ENCODE results near the gene CLCN4.

DNA sequence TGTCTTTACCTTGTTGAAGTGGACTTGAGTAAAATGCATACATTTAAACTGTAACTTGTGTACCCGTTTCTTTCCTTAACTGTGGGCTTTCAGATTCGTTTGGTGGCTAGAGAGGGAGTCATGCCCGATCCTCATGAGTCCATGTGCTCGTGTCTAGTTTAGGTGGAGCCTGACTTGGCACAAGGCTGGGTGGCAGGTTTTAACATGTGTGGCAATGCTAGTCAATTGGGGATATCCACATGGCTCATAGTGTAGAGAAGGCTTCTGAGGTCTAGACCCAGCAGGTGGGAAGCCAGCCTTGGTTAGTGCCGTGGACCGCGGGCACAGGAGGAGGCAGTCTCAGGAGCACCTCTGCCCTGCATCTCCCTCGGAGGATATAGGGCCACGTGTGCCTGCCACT, 48.5 kb upstream of the CLCN4 start:
- TF ChIP-seq, protein P1, sequence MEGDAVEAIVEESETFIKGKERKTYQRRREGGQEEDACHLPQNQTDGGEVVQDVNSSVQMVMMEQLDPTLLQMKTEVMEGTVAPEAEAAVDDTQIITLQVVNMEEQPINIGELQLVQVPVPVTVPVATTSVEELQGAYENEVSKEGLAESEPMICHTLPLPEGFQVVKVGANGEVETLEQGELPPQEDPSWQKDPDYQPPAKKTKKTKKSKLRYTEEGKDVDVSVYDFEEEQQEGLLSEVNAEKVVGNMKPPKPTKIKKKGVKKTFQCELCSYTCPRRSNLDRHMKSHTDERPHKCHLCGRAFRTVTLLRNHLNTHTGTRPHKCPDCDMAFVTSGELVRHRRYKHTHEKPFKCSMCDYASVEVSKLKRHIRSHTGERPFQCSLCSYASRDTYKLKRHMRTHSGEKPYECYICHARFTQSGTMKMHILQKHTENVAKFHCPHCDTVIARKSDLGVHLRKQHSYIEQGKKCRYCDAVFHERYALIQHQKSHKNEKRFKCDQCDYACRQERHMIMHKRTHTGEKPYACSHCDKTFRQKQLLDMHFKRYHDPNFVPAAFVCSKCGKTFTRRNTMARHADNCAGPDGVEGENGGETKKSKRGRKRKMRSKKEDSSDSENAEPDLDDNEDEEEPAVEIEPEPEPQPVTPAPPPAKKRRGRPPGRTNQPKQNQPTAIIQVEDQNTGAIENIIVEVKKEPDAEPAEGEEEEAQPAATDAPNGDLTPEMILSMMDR (IDR thresholded peaks at IDR 0.05; ENCODE audit: low read length) = no peak
- no peak for TF ChIP-seq EZH2 (IDR thresholded peaks at IDR 0.05; ENCODE audit: borderline replicate concordance, low read length)

All from OCI-LY1 (cell line).